ENCODE results near the gene LRRTM1.

LRRTM1 gene

DNA sequence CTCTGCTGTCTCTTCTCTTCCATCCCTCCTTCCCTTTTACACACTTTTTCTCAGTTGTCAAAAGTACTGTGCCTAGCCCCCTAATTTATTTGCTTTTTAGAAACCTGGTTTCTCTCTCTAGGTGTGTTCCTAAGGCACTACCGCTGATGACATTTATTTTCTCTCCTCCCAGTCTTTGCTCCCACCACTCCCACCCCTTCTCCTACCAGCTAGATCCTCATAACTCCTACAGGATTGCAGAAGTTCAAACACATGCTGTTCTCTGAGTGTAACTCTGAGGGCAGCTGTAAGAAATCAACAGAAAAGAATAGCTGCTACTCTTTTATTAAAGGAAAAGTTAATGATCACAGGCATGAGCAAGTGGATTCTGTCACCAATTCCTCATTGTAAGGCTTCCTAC, 22.3 kb upstream of the LRRTM1 start:
- Histone ChIP-seq H3K27ac (ENCODE audit: low read length) (no peak overlapping the region), H3K9ac (ENCODE audit: low read length) (no peak overlapping the region), H3K9me3 (ENCODE audit: control insufficient read depth, low read depth, low read length) (no peaks in the 10 kb centered on the region)

DNA sequence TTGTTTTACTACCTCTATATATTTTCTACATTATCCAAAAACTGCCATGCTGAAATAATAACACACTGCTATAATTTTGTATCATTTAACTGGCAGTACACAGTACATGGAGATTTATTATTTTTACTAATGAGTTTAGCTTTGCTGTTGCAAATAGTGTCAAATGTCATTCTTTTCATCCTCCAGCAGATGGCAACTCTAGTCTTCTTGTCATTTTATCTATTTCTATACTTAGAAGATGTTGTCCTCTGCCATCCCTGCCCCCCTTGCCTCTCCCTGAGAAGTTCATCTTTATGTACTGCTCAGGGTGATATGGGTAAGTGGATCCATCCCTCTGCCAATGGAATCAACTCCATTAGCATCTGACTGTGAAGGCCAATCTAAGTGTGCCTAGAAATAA, 21.7 kb upstream of the LRRTM1 start:
- Histone ChIP-seq H3K27ac (ENCODE audit: low read length) (no peak overlapping the region), H3K9me3 (ENCODE audit: control insufficient read depth, low read depth, low read length) (no peaks in the 10 kb centered on the region), H3K9ac (ENCODE audit: low read length) (no peak overlapping the region), H3K4me1 (ENCODE audit: control insufficient read depth, low read depth, low read length) (peaks cover 45% of the 10 kb centered on the region), H3K4me3 (ENCODE audit: low read length) (no peak overlapping the region), H3K36me3 (ENCODE audit: control insufficient read depth, low read depth, low read length) (no peaks in the 10 kb centered on the region), H3K27me3 (ENCODE audit: control insufficient read depth, insufficient read depth, low read length) (peaks cover 36% of the 10 kb centered on the region)

More for the DNA sequence above, 22.3 kb upstream of the LRRTM1 start:
- peaks cover 42% of the 10 kb centered on the region for H3K4me1 ChIP-seq (ENCODE audit: control insufficient read depth, low read depth, low read length)
- H3K27me3 ChIP-seq (ENCODE audit: control insufficient read depth, insufficient read depth, low read length): peaks cover 29% of the 10 kb centered on the region
- no peaks in the 10 kb centered on the region for H3K36me3 ChIP-seq (ENCODE audit: control insufficient read depth, low read depth, low read length)
- no peak overlapping the region for H3K4me3 ChIP-seq (ENCODE audit: low read length)

DNA sequence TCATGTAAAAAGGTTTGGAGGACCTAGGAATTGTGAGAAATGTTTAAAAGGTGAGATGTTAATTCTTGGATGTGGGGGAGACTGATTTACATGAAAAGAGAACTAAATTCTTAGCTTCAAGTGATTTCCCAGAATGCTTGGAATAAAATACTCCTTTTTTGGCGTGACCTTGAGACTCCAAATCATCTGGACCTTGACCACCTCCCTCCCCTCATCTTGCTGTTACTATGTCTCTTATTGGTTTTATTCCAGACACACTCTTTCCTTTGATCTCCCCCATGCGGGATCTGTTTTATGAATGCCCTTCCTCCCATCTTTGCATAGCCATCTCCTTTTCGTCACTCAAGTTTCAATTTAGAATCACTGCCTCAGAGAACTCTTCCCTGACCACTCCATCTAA, 20.0 kb upstream of the LRRTM1 start:
- Histone ChIP-seq H3K36me3 (ENCODE audit: control insufficient read depth, low read depth, low read length) (no peaks in the 10 kb centered on the region), H3K27me3 (ENCODE audit: control insufficient read depth, insufficient read depth, low read length) (peaks cover 38% of the 10 kb centered on the region), H3K9me3 (ENCODE audit: control insufficient read depth, low read depth, low read length) (no peaks in the 10 kb centered on the region), H3K27ac (ENCODE audit: low read length) (no peak overlapping the region), H3K4me1 (ENCODE audit: control insufficient read depth, low read depth, low read length) (peaks cover 41% of the 10 kb centered on the region), H3K9ac (ENCODE audit: low read length) (no peak overlapping the region), H3K4me3 (ENCODE audit: low read length) (no peak overlapping the region)

DNA sequence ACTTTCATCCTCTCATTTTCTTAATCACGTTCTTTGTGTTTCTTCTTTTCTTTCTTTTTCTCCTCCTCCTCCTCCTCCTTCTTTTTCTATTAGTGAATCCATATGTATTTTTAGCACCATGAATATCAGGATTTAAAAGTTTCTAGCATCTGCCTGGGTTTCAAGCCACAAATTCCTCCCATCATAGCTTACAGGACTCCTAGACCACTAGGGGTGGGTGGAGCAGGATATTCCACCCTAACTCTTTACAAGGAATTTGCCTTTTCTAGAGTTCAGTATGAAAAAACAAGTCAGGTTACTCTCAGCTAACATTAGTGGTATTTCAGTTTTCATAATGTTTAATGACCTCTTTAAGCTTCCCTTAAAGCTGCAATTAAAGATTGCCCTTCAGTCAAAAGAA, 19.1 kb upstream of the LRRTM1 start:
- Histone ChIP-seq H3K9ac (ENCODE audit: low read length) (no peak overlapping the region), H3K27me3 (ENCODE audit: control insufficient read depth, insufficient read depth, low read length) (peaks cover 38% of the 10 kb centered on the region), H3K36me3 (ENCODE audit: control insufficient read depth, low read depth, low read length) (no peaks in the 10 kb centered on the region), H3K9me3 (ENCODE audit: control insufficient read depth, low read depth, low read length) (no peaks in the 10 kb centered on the region), H3K4me1 (ENCODE audit: control insufficient read depth, low read depth, low read length) (peaks cover 41% of the 10 kb centered on the region), H3K27ac (ENCODE audit: low read length) (no peak overlapping the region), H3K4me3 (ENCODE audit: low read length) (no peak overlapping the region)

DNA sequence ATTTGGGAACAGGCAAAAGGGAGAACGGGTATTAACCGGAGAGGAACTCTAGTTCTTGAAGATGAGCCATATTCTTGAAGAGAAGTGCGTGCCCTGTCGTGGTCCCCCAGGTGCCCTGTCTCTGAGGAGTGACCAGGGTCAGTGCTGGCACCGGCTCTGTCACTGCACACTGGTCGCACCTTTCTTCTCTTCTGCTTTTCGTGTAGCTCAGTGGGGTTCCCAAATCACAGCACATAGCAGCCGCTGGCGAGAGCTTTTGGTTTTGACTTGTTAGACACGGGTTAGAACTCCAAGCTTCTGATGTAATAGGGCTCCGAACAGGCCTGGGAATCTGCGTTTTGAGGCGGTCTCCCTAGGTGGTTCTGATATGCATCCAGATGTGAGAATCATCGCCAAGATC, 18.4 kb upstream of the LRRTM1 start:
- H3K27ac ChIP-seq (ENCODE audit: low read length): no peak overlapping the region
- no peak overlapping the region for H3K9ac ChIP-seq (ENCODE audit: low read length)
- H3K4me1 ChIP-seq (ENCODE audit: control insufficient read depth, low read depth, low read length): peaks cover 41% of the 10 kb centered on the region
- no peaks in the 10 kb centered on the region for H3K9me3 ChIP-seq (ENCODE audit: control insufficient read depth, low read depth, low read length)
- H3K36me3 ChIP-seq (ENCODE audit: control insufficient read depth, low read depth, low read length): no peaks in the 10 kb centered on the region
- peaks cover 38% of the 10 kb centered on the region for H3K27me3 ChIP-seq (ENCODE audit: control insufficient read depth, insufficient read depth, low read length)
- peak overlapping the region; percentile 36 for H3K4me3 ChIP-seq (ENCODE audit: low read length)

DNA sequence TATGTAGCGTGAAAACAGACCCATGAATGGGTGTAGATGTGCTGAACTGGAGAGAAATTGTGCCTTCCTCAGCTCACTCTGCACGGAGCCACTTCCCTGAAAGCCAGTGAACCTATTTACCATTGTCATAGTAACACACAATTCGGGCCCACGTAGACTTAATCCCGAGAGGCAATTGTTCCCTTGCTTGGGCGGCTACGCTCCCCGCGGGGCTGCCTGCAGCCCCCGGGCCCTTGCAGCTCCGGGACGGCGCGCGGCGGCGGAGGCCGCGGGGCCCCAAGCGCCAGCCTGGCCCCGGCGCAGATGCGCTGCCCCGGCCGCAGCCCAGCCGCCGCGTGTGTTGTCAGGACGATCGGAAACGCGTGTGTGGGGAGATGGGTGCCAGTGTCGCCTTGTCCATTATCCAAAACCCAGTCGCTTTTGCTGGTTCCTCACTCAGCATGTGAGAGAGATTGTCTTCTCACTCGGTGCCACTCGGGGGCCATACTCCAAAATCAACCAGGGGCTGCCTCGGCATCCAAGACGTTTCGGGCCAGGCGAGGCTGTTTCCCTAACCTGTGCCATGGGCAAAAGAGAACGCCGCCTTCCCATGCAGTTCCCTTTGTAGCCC, 17.9 kb upstream of the LRRTM1 start:
- H3K27me3 ChIP-seq (ENCODE audit: control insufficient read depth, insufficient read depth, low read length): peaks cover 38% of the 10 kb centered on the region
- H3K9ac ChIP-seq (ENCODE audit: low read length): no peak overlapping the region
- no peak overlapping the region for H3K27ac ChIP-seq (ENCODE audit: low read length)
- no peaks in the 10 kb centered on the region for H3K36me3 ChIP-seq (ENCODE audit: control insufficient read depth, low read depth, low read length)
- H3K4me1 ChIP-seq (ENCODE audit: control insufficient read depth, low read depth, low read length): peaks cover 41% of the 10 kb centered on the region
- no peaks in the 10 kb centered on the region for H3K9me3 ChIP-seq (ENCODE audit: control insufficient read depth, low read depth, low read length)
- H3K4me3 ChIP-seq (ENCODE audit: low read length): peak overlapping the region; percentile 42

DNA sequence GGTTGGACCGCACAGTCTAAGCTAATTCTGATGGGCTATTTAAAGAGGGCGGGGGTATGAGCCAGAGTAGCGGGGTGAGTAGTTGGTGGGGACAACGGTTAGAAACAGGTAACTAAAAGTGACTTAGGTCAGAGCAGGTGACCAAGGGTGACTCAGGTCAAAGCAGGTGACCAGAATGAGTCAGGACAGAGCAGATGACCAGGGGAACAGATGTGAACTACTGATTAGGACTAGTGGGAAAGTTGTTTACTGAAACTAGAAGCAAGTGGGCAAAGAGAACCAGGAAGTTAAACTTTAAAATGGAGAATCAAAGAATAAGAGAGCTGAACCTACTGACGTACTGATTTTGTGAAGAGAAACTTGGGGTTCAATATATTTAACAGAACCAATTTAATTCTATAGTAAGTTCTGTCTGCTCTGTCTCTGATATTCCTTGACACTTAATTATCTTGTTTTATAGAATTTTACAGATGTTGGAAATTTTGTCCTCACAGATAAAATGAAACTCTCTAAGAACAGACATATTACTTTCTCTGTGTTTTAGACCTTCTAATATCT, 7.8 kb upstream of the LRRTM1 start:
- H3K27ac ChIP-seq (ENCODE audit: low read length): no peak overlapping the region
- no peaks in the 10 kb centered on the region for H3K36me3 ChIP-seq (ENCODE audit: control insufficient read depth, low read depth, low read length)
- no peak overlapping the region for H3K4me3 ChIP-seq (ENCODE audit: low read length)
- no peaks in the 10 kb centered on the region for H3K9me3 ChIP-seq (ENCODE audit: control insufficient read depth, low read depth, low read length)
- H3K4me1 ChIP-seq (ENCODE audit: control insufficient read depth, low read depth, low read length): no peaks in the 10 kb centered on the region
- peaks cover 6% of the 10 kb centered on the region for H3K27me3 ChIP-seq (ENCODE audit: control insufficient read depth, insufficient read depth, low read length)
- no peak overlapping the region for H3K9ac ChIP-seq (ENCODE audit: low read length)

DNA sequence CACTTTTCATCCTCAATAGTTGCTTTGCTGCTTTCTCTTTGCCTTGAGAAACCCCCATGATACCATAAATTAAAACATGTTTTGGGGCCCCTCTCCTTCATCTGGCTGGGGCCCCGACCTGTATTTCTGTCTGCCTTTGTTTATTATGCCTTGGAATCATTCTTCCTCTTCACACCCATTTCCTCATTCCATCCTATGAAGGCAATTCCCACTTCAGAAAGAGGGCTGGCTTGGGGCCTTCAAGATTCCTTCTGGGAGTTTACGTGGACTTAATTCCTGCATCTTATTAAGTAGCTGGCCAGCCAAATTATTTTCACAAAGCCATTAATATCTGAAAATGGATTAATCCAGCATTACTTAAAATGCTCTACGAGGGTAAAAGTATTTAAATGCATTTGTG, 6.8 kb upstream of the LRRTM1 start:
- no peak overlapping the region for H3K4me3 ChIP-seq (ENCODE audit: low read length)
- H3K27me3 ChIP-seq (ENCODE audit: control insufficient read depth, insufficient read depth, low read length): peaks cover 16% of the 10 kb centered on the region
- peaks cover 4% of the 10 kb centered on the region for H3K4me1 ChIP-seq (ENCODE audit: control insufficient read depth, low read depth, low read length)
- H3K9me3 ChIP-seq (ENCODE audit: control insufficient read depth, low read depth, low read length): no peaks in the 10 kb centered on the region
- H3K36me3 ChIP-seq (ENCODE audit: control insufficient read depth, low read depth, low read length): no peaks in the 10 kb centered on the region
- H3K27ac ChIP-seq (ENCODE audit: low read length): no peak overlapping the region
- no peak overlapping the region for H3K9ac ChIP-seq (ENCODE audit: low read length)

DNA sequence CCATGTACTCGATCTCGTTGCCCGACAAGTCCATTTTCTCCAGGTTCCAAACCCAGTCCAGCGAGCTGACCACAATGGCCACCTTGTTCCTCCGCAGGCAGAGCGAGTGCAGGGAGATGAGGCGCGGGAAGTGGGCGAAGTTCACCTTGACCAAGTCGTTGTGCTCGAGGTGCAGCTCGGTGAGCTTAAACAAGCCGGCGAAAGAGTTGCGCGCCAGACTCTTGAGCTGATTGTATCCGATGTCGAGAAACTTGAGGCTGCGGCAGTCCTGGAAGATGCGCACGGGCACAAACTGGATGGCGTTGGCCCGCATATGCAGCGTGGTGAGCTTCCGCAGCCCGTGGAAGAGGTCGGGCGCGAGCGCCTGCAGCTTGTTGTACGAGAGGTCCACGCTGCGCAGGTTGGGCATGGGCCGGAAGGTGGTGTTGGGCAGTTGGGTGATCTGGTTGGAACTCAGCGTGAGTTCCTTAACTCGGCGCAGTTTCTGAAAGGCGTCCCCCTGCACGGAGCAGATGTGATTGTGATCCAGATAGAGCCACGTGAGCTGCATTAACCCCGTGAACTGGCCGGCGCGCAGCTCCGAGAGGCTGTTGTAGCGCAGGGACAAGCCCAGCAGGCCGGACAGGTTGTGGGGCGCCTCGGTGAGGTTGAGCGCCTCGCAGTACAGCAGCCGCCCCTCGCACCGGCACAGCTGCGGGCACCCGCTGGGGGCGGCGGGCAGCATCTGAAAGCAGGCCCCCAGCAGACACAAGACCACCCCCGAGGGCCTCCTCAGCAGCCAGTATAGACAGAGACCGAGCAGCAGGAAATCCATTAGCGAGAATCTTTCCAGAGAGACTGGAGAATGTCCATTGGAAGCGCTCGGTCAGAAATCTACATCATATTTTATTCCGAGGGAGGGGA, 1.3 kb downstream of the LRRTM1 start:
- Histone ChIP-seq H3K27ac (ENCODE audit: low read length) (no peak overlapping the region), H3K4me1 (ENCODE audit: control insufficient read depth, low read depth, low read length) (peaks cover 48% of the 10 kb centered on the region), H3K27me3 (ENCODE audit: control insufficient read depth, insufficient read depth, low read length) (peaks cover 91% of the 10 kb centered on the region), H3K36me3 (ENCODE audit: control insufficient read depth, low read depth, low read length) (no peaks in the 10 kb centered on the region), H3K4me3 (ENCODE audit: low read length) (peak overlapping the region; percentile 59), H3K9ac (ENCODE audit: low read length) (no peak overlapping the region), H3K9me3 (ENCODE audit: control insufficient read depth, low read depth, low read length) (no peaks in the 10 kb centered on the region)

DNA sequence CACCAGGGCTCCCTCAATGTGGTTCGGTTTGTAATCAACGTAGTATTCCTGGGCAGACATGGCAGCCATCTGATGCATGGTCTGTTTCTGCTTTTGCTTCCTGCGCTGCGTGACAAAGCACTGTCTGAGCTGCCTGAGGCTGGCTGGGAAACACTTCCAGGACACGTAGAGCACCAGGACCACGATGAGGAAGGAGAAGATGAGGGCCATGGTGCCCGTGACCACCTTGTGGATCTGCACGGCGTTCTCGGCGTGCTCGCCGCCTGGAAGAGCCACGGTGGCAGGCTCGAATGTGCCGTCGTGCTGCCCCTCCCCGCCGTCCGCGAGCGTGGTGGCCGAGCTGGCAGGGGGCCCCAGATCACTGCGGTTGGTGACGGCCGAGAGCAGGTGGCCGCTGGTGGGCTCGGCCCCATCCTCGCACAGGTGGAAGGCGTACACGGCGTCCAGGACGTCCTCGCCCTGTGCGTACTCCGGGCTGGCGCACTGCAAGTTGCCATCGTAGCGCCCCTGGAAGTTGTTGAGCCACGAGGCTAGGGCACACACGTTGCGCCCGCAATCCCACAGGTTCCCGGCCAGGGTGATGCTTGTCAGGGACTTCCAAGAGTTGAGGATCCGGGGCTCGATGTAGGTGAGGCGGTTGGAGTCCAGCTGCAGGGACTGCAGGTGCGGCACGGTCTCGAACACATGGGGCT, 2.1 kb downstream of the LRRTM1 start:
- Histone ChIP-seq H3K36me3 (ENCODE audit: control insufficient read depth, low read depth, low read length) (no peaks in the 10 kb centered on the region), H3K27me3 (ENCODE audit: control insufficient read depth, insufficient read depth, low read length) (peaks cover 86% of the 10 kb centered on the region), H3K27ac (ENCODE audit: low read length) (no peak overlapping the region), H3K9ac (ENCODE audit: low read length) (no peak overlapping the region), H3K4me3 (ENCODE audit: low read length) (peak overlapping the region; percentile 59), H3K9me3 (ENCODE audit: control insufficient read depth, low read depth, low read length) (no peaks in the 10 kb centered on the region), H3K4me1 (ENCODE audit: control insufficient read depth, low read depth, low read length) (peaks cover 50% of the 10 kb centered on the region)

DNA sequence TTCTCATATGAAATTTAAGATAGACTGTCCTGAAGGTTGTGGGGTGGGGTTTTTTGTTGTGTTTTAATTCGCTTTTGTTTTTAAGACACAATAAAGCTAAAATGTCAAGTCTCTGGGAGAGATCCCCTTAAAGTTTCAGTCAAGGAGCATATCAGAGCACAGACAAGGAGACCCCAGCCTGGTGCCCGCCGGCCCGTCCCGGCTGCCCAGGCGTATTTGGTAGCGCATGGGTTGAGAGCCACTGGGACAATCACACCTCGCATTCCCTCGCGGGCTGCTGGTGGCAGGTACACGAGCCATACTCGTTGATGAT, 2.6 kb downstream of the LRRTM1 start:
- no peak overlapping the region for H3K9ac ChIP-seq (ENCODE audit: low read length)
- peaks cover 50% of the 10 kb centered on the region for H3K4me1 ChIP-seq (ENCODE audit: control insufficient read depth, low read depth, low read length)
- H3K36me3 ChIP-seq (ENCODE audit: control insufficient read depth, low read depth, low read length): no peaks in the 10 kb centered on the region
- peak overlapping the region; percentile 59 for H3K4me3 ChIP-seq (ENCODE audit: low read length)
- H3K27ac ChIP-seq (ENCODE audit: low read length): no peak overlapping the region
- no peaks in the 10 kb centered on the region for H3K9me3 ChIP-seq (ENCODE audit: control insufficient read depth, low read depth, low read length)
- H3K27me3 ChIP-seq (ENCODE audit: control insufficient read depth, insufficient read depth, low read length): peaks cover 81% of the 10 kb centered on the region

All from iPS-18a (cell line).